Ramos (cell line): ENCODE measurements around the gene KLB.

Source experiments
- in situ Hi-C: fragments of 300-500 bp; cut with MboI; formaldehyde crosslinking; loops from one replicate; pipeline ENCODE4 v1.14.3; 2022; ENCODE audit warnings: low sequenced_read_pairs; ENCODE audit not compliant: unreplicated experiment

KLB gene

GRCh38 chr4:39497909-39498726, 91.4 kb downstream of the KLB start:
- in situ Hi-C loops = no loop called here

DNA sequence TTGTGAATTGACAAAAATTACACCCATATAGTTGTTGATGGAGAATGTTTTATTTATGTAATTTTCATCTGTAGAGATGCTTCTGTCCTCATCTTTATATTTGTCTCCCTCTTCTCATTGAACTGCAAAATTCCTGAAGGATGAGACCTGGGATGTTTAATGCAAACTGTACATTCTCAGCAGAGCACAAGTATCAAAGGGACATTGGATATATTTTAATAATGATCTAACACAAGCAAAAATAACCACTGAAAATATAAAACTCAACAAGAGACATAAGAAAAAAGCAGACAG, 91.9 kb downstream of the KLB start:
- in situ Hi-C loops = no loop called here
